SU-DHL-6 (cell line): ENCODE results near the gene BAHCC1.

Source experiments
- H2AFZ ChIP-seq: fragments of 200-600 bp; sonication (generic); 2 replicates; pipeline ENCODE4 v1.6.1; 2014; ENCODE audit warnings: low read depth, mild to moderate bottlenecking, moderate library complexity, mixed read lengths, antibody characterized with exemption, low read length; ENCODE audit not compliant: severe bottlenecking
- H3F3A ChIP-seq: fragments of 200-600 bp; shearing (Covaris generic); 2 replicates; pipeline ENCODE4 v1.6.0; 2016; ENCODE audit warnings: antibody characterized with exemption, mild to moderate bottlenecking; ENCODE audit not compliant: insufficient read depth
- H3K27ac ChIP-seq: fragments of 200-600 bp; sonication (generic); 2 replicates; pipeline ENCODE4 v1.5.1; 2016; ENCODE audit warnings: low read depth, mild to moderate bottlenecking, low read length, moderate library complexity, mixed read lengths
- H3K27me3 ChIP-seq: fragments of 200-600 bp; sonication (generic), shearing (Covaris generic); 2 replicates; pipeline ENCODE4 v1.6.0; 2014; ENCODE audit warnings: mild to moderate bottlenecking, low read length
- H3K36me3 ChIP-seq: fragments of 200-600 bp; sonication (generic); 2 replicates; pipeline ENCODE4 v1.6.1; 2014; ENCODE audit warnings: mild to moderate bottlenecking, low read length, mixed read lengths
- H3K4me2 ChIP-seq: fragments of 300-600, 200-600 bp; shearing (Covaris generic), sonication (generic); 2 replicates; pipeline ENCODE4 v1.6.0; 2014; ENCODE audit warnings: low read length, low read depth, mild to moderate bottlenecking; ENCODE audit not compliant: poor library complexity, severe bottlenecking
- H3K4me3 ChIP-seq: fragments of 200-600 bp; sonication (generic); 2 replicates; pipeline ENCODE4 v1.5.1; 2014; ENCODE audit warnings: antibody characterized with exemption, low read length, mild to moderate bottlenecking, mixed read lengths; ENCODE audit not compliant: insufficient read depth, poor library complexity, severe bottlenecking
- H3K79me2 ChIP-seq: fragments of 200-600 bp; sonication (generic); 2 replicates; pipeline ENCODE4 v1.6.1; 2014; ENCODE audit warnings: mild to moderate bottlenecking, low read length, moderate library complexity; ENCODE audit not compliant: insufficient read depth
- H3K9ac ChIP-seq: fragments of 200-600 bp; sonication (generic); 2 replicates; pipeline ENCODE4 v1.7.0; 2014; ENCODE audit warnings: mild to moderate bottlenecking, low read length
- H3K9me2 ChIP-seq: fragments of 200-600 bp; sonication (generic); replicated peaks from 2 replicates; pipeline ENCODE4 v1.6.1; 2014; ENCODE audit warnings: low read length; ENCODE audit not compliant: insufficient read depth
- H3K9me3 ChIP-seq: fragments of 200-600 bp; sonication (generic); 2 replicates; pipeline ENCODE4 v1.6.1; 2014; ENCODE audit warnings: low read length, mixed read lengths; ENCODE audit not compliant: insufficient read depth
- H4K20me1 ChIP-seq: fragments of 200-600 bp; sonication (generic); 2 replicates; pipeline ENCODE4 v1.6.1; 2014; ENCODE audit warnings: low read depth, mild to moderate bottlenecking, antibody characterized with exemption, low read length, moderate library complexity, mixed read lengths
- EZH2phosphoT487 ChIP-seq: fragments of 200-600 bp; sonication (generic), shearing (Covaris generic); conservative IDR thresholded peaks from 2 replicates; pipeline ENCODE4 v1.6.1; 2018; ENCODE audit warnings: mild to moderate bottlenecking, antibody characterized with exemption, low read length, moderate library complexity, mixed read lengths
- TF ChIP-seq, protein P1 (sequence below): fragments of 200-600 bp; sonication (generic); IDR thresholded peaks from one replicate; pipeline ENCODE4 v1.5.1; 2017; ENCODE audit warnings: antibody characterized with exemption, mild to moderate bottlenecking, low read length, moderate library complexity; ENCODE audit not compliant: insufficient read depth, poor library complexity, severe bottlenecking

BAHCC1 gene

DNA sequence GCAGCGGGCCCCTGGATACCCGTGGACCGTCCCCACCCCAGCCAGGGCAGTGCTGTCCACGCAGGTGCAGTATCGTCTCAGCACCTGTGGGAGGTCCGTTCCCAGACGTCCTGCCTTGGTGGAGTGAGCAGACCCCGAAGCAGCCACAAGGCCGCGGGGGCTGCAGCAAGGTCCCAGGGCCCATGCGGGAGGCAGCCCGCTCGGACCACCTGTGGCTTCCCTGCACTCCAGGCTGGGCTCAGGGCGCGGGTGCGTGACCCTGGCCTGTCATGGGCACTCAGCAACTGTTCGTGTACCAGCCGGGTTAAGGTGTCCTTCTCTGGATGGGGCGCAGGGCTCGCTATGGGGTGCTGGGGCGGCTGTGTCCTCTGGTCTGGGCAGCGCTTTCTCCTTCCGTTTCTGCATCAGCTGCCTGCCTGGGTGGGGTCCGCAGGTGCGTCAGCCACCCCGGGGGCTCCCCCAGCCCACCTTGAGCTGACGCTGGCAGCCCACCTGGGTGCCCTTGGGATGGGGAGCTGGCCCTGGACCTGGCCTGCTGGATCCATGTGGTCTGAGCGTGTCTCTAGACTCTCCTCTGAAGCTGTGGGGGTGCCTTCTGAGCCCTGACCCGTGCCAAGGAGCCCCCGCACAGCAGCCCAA lies 18.4 kb downstream of the BAHCC1 start:
- Histone ChIP-seq H3K4me3 (no peak overlapping the region), H3K4me2 (no peak overlapping the region), H3K9me3 (no peaks in the 10 kb centered on the region), H3F3A (no peaks in the 10 kb centered on the region), H3K27ac (no peak overlapping the region), H3K9me2 (no peaks in the 10 kb centered on the region), H3K36me3 (no peaks in the 10 kb centered on the region), H3K79me2 (no peaks in the 10 kb centered on the region), H3K9ac (no peak overlapping the region), H2AFZ (no peak overlapping the region), H3K27me3 (no peaks in the 10 kb centered on the region), H4K20me1 (no peaks in the 10 kb centered on the region)
- no peak for TF ChIP-seq EZH2phosphoT487
- TF ChIP-seq, protein P1, sequence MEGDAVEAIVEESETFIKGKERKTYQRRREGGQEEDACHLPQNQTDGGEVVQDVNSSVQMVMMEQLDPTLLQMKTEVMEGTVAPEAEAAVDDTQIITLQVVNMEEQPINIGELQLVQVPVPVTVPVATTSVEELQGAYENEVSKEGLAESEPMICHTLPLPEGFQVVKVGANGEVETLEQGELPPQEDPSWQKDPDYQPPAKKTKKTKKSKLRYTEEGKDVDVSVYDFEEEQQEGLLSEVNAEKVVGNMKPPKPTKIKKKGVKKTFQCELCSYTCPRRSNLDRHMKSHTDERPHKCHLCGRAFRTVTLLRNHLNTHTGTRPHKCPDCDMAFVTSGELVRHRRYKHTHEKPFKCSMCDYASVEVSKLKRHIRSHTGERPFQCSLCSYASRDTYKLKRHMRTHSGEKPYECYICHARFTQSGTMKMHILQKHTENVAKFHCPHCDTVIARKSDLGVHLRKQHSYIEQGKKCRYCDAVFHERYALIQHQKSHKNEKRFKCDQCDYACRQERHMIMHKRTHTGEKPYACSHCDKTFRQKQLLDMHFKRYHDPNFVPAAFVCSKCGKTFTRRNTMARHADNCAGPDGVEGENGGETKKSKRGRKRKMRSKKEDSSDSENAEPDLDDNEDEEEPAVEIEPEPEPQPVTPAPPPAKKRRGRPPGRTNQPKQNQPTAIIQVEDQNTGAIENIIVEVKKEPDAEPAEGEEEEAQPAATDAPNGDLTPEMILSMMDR, result no peak

DNA sequence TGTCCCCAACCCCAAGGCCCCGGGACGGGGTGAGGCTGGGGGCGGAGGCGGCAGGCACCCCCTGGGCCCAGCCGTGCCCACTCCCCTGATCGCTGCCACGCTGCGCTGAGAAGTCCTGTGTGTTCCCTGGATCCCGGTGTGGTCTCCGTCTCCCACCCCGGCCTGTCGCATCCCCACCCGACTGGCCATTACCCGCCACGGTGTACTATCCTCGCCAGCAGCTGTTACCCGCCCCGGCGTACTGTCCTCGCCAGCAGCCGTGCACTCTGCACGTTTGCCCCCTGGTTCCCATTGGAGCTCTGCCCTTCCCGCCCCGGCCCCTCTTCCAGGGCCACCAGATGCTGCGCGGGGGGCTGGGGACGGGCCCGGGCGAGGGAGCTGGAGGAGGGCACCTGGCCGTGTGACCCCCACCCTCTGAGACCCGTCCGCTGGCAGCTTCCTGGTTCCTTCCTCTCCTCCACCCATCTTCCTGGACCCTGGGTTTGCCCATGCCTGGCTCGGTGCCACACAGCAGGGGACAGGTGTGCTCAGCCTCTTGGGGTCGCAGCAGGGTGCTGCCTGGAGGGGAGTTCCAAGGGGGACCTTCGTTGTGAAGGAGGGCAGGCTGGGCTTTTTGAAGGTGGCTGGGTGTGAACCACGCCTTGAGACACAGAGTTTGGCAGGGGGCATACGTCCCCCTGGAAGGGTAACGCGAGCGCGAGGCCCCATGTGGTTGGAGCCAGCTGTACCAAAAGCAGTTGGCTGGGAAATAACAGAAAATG lies 19.7 kb downstream of the BAHCC1 start:
- H3F3A ChIP-seq, result no peaks in the 10 kb centered on the region
- H3K9me3 ChIP-seq, result no peaks in the 10 kb centered on the region
- no peaks in the 10 kb centered on the region for H3K27me3 ChIP-seq
- H3K27ac ChIP-seq, result no peak overlapping the region
- no peak overlapping the region for H2AFZ ChIP-seq
- no peak overlapping the region for H3K4me2 ChIP-seq
- no peaks in the 10 kb centered on the region for H3K9me2 ChIP-seq
- TF ChIP-seq EZH2phosphoT487, result no peak
- TF ChIP-seq, protein P1, result no peak
- H3K4me3 ChIP-seq, result no peak overlapping the region
- no peak overlapping the region for H3K9ac ChIP-seq
- H3K36me3 ChIP-seq, result no peaks in the 10 kb centered on the region
- H3K79me2 ChIP-seq, result no peaks in the 10 kb centered on the region
- no peaks in the 10 kb centered on the region for H4K20me1 ChIP-seq

DNA sequence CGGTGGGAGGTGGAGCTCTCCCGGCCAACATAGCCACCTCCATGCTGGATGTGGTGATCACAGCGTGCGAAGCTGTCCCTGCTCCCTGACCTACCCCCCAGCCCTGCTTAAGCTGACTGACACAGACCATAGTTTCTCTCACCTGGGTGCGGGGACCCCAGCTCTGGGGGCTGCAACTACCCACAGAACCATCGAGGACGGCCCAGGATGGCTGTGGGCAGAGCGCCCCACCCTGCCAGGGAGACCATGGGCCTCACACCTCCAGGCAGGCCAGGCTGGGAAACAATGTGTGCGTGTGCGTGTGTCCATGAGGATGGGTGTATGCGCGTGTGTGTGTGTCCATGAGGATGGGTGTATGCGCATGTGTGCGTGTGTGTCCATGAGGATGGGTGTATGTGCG lies 20.4 kb downstream of the BAHCC1 start:
- Histone ChIP-seq H4K20me1 (no peaks in the 10 kb centered on the region), H3K36me3 (no peaks in the 10 kb centered on the region), H3K9me3 (no peaks in the 10 kb centered on the region), H3K27ac (no peak overlapping the region), H3K4me3 (no peak overlapping the region), H3K9ac (no peak overlapping the region), H3K27me3 (no peaks in the 10 kb centered on the region), H3K79me2 (no peaks in the 10 kb centered on the region), H3K4me2 (no peak overlapping the region), H2AFZ (no peak overlapping the region), H3F3A (no peaks in the 10 kb centered on the region), H3K9me2 (no peaks in the 10 kb centered on the region)
- TF ChIP-seq, protein P1, result no peak
- TF ChIP-seq EZH2phosphoT487, result no peak
